ENCODE data around the gene RXRA.

GRCh38 chr9:134345737-134346136, 19.5 kb downstream of the RXRA start:
- TF ChIP-seq POLR2AphosphoS5 (IDR thresholded peaks at IDR 0.05; ENCODE audit: insufficient read depth in 1 of 2, low read depth in 1 of 2) (no peak), CTCF (IDR thresholded peaks at IDR 0.05) (no peak), POLR2A (IDR thresholded peaks at IDR 0.05) (no peak)

Measured in vagina (tissue), 2 donors.